ENCODE data around the gene IL17REL. TPM values are rescaled to one million over a fixed set of nuclear protein-coding genes. Genes with fewer than 3 reads are reported as not detected.

IL17REL gene
- polyA plus RNA-seq, 3 donors = 0.03 to 0.11 TPM; not detected in 1

GRCh38 chr22:50031189-50032091 lies 18.9 kb upstream of the IL17REL start:
- 88 to 93% (median 90%) methylated on average over 48 to 49 of the region's 49 CpGs for WGBS, 3 donors
- no peak overlapping the region for H3K27ac ChIP-seq (ENCODE audit: low read depth, low read length)

GRCh38 chr22:50030297-50031188 lies 18.0 kb upstream of the IL17REL start:
- 17 to 20% (median 18%) methylated on average over 44 to 52 of the region's 52 CpGs for WGBS, 3 donors
- no peak overlapping the region for H3K27ac ChIP-seq (ENCODE audit: low read depth, low read length)

GRCh38 chr22:50027639-50028537 lies 15.3 kb upstream of the IL17REL start:
- no peak overlapping the region for H3K27ac ChIP-seq (ENCODE audit: low read depth, low read length)
- WGBS, 3 donors = 67 to 73% (median 72%) methylated on average over 42 of the region's 42 CpGs

- 68 to 85% (median 82%) methylated on average over 13 of the region's 13 CpGs for whole genome bisulfite sequencing, 3 donors
Measured at GRCh38 chr22:50025993-50026392, 13.4 kb upstream of the IL17REL start.

GRCh38 chr22:50022171-50022819 lies 9.7 kb upstream of the IL17REL start:
- no peak overlapping the region for H3K27ac ChIP-seq (ENCODE audit: low read depth, low read length)
- 79 to 88% (median 84%) methylated on average over 14 of the region's 14 CpGs for WGBS, 3 donors

More at GRCh38 chr22:50025993-50026392, 13.4 kb upstream of the IL17REL start:
- no peak overlapping the region for H3K27ac ChIP-seq (ENCODE audit: low read depth, low read length)

GRCh38 chr22:50020606-50021005 lies 8.0 kb upstream of the IL17REL start:
- H3K27ac ChIP-seq (ENCODE audit: low read depth, low read length) = no peak overlapping the region
- WGBS, 3 donors = 90 to 93% (median 90%) methylated on average over 15 of the region's 15 CpGs

- H3K27ac ChIP-seq (ENCODE audit: low read depth, low read length) = no peak overlapping the region
- WGBS, 3 donors = 65 to 74% (median 70%) methylated on average over 3 of the region's 3 CpGs
Measured at GRCh38 chr22:50019316-50019715, 6.8 kb upstream of the IL17REL start.

- WGBS, 3 donors = 47 to 61% (median 54%) methylated on average over 11 of the region's 11 CpGs
- no peak overlapping the region for H3K27ac ChIP-seq (ENCODE audit: low read depth, low read length)
Measured at GRCh38 chr22:50018608-50019285, 6.2 kb upstream of the IL17REL start.

GRCh38 chr22:50017701-50018224 lies 5.2 kb upstream of the IL17REL start:
- WGBS, 3 donors = 80 to 96% (median 94%) methylated on average over 6 of the region's 6 CpGs
- no peak overlapping the region for H3K27ac ChIP-seq (ENCODE audit: low read depth, low read length)

GRCh38 chr22:50016988-50017700 lies 4.6 kb upstream of the IL17REL start:
- WGBS, 3 donors = 74 to 87% (median 82%) methylated on average over 19 to 21 of the region's 21 CpGs
- H3K27ac ChIP-seq (ENCODE audit: low read depth, low read length) = no peak overlapping the region

- no peak overlapping the region for H3K27ac ChIP-seq (ENCODE audit: low read depth, low read length)
- 79 to 91% (median 82%) methylated on average over 19 to 20 of the region's 20 CpGs for WGBS, 3 donors
Measured at GRCh38 chr22:50016308-50016987, 3.9 kb upstream of the IL17REL start.

GRCh38 chr22:50015451-50016307 lies 3.1 kb upstream of the IL17REL start:
- H3K27ac ChIP-seq (ENCODE audit: low read depth, low read length) = no peak overlapping the region
- WGBS, 3 donors = 48 to 55% (median 52%) methylated on average over 19 to 30 of the region's 30 CpGs

- H3K27ac ChIP-seq (ENCODE audit: low read depth, low read length) = no peak overlapping the region
- WGBS, 3 donors = 3 to 4% (median 4%) methylated on average over 67 to 83 of the region's 91 CpGs
Measured at GRCh38 chr22:50014655-50015401, 2.3 kb upstream of the IL17REL start.

- 51 to 64% (median 55%) methylated on average over 16 of the region's 16 CpGs for WGBS, 3 donors
- no peak overlapping the region for H3K27ac ChIP-seq (ENCODE audit: low read depth, low read length)
Measured at GRCh38 chr22:50014053-50014501, 1.5 kb upstream of the IL17REL start.
